ENCODE measurements around the gene ATP2C1.

Gene ATP2C1

GRCh38 chr3:131042271-131042985 is 148.5 kb downstream of the ATP2C1 start:
- peak; percentile 66 for DNase-seq (ENCODE audit: low read depth, low spot score)

- DNase-seq (ENCODE audit: low read depth, low spot score) = peak; percentile 65
Observed at GRCh38 chr3:131047582-131047981, 153.7 kb downstream of the ATP2C1 start.

GRCh38 chr3:131048030-131048429 is 154.1 kb downstream of the ATP2C1 start:
- peak; percentile 68 for DNase-seq (ENCODE audit: low read depth, low spot score)

- DNase-seq (ENCODE audit: low read depth, low spot score) = no peak
Observed at GRCh38 chr3:131050001-131050400, 156.1 kb downstream of the ATP2C1 start.

GRCh38 chr3:131053043-131053859 is 159.4 kb downstream of the ATP2C1 start:
- no peak for DNase-seq (ENCODE audit: low read depth, low spot score)
